K562 treated with DMSO at 1 percent for 48 hours (cell line): ENCODE measurements around the gene SCD5. TPM values are rescaled to one million over a fixed set of nuclear protein-coding genes. Genes with fewer than 3 reads are reported as not detected.

ENCODE experiments used
- total RNA-seq: library from RNA; unstranded; fragments of 300-600 nt; gene quantifications from 2 replicates; pipeline ENCODE4 v1.2.3, GENCODE V29; 2022; ENCODE audit warnings: low replicate concordance; ENCODE audit errors: extremely low read depth

SCD5 gene
- total RNA-seq: not detected in 2 replicates

DNA sequence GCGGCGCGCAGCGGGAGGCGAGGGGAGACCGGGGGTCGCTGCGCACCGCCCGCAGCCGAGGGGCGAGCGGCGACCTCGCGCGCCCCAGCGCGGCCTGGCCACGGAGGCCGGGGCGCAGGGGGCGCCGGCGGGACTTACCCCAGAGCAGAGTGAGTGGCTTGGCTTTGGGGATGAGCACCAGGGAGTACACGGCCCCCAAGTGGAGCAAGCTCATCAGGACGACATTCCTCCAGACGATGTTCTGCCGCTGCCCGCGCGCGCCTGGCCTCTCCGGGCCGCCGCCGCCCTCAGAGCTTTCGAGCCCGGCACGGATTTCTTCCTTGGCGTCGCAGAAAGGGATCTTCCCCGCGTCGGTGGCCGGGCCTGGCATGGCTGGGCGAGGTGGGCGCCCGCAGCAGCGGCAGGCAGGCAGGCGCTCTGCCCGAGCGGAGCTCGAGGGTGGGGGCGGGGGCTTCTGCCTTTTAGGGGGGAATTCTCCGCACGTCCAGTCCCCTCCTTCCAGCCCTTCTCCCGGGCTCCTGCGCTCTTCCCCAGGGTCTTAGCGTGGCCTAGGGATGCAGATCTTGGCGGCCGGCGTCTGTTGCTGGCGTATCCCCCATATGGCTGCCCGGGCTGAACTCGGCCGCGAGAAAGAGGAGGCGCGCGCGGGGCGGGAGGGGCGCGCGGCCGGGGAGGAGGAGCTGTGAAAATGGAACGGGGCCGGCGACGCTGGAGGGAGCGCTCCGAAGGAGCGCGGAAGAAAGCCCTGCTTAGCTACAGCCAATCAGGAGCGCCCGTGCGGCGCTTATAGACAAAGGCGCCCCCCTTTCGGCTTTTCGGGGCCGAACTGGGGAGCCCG, at the start of gene SCD5:
SCD5 (minus strand) TSS at position 629 of the 838 bp plus-strand sequence; CDS start at position 370, 259 bp downstream.

Other genes with a start within 250 kb of the SCD5 start
- not detected in 2 replicates for gene TMEM150C, start 236.8 kb downstream of the SCD5 start, total RNA-seq
- gene SEC31A, start 92.4 kb upstream of the SCD5 start, total RNA-seq: not detected in 2 replicates
- gene THAP9, start 101.9 kb upstream of the SCD5 start, total RNA-seq: not detected in 2 replicates
- gene LIN54, start 212.0 kb upstream of the SCD5 start, total RNA-seq: not detected in 2 replicates
- not detected in 2 replicates for gene COPS4, start 236.4 kb upstream of the SCD5 start, total RNA-seq